Pancreas (tissue), 10 donors: Measurements from ENCODE around the gene SLC23A3. TPM values are rescaled to one million over a fixed set of nuclear protein-coding genes. Genes with fewer than 3 reads are reported as not detected.

ENCODE experiments used
- ATAC-seq, 4 donors: fragments of 200-7000 bp; cut with Tn5 transposase; one replicate each; pipeline versions ENCODE4 v1.8.0 to v1.9.1; 2020; ENCODE audit warnings: mild to moderate bottlenecking in 4 of 4, moderate library complexity in 4 of 4
- DNase-seq, 6 donors: peaks; one replicate each; pipeline ENCODE4 v3.0.0-alpha.2; 2020
- FAIRE-seq: peaks from 2 replicates; lab custom pipeline; 2012; peaks lifted over from hg19 to GRCh38; lab: Jason Lieb, UNC
- H3K27ac ChIP-seq, 4 donors: fragments of 200-600 bp; sonication (generic); 1 replicate in 3 of 4; 2 replicates in 1 of 4; pipeline versions ENCODE4 v1.5.0 to v1.8.0; 2020
- H3K27me3 ChIP-seq, 4 donors: fragments of 200-600 bp; one replicate each; pipeline ENCODE4 v1.8.0; 2021
- H3K36me3 ChIP-seq, 3 donors: fragments of 200-600 bp; sonication (generic) in 1 of 3; one replicate each; pipeline versions ENCODE4 v1.5.0 to v1.8.0; 2020 to 2021
- H3K4me1 ChIP-seq, 3 donors: fragments of 200-600 bp; one replicate each; pipeline ENCODE4 v1.8.0; 2021
- H3K4me3 ChIP-seq, 4 donors: fragments of 200-600 bp; sonication (generic) in 2 of 4; one replicate each; pipeline versions ENCODE4 v1.5.0 to v1.8.0; 2020 to 2021
- H3K9me3 ChIP-seq, 4 donors: fragments of 200-600 bp; one replicate each; pipeline ENCODE4 v1.8.0; 2021
- WGBS, 2 donors: extraction: QIAGEN DNeasy Blood & Tissue Kit; methylation state at CpG; one replicate each; pipeline ENCODE4 v1.1.7; 2013; 5-methylcytosine and 5-hydroxymethylcytosine counted together
- intact Hi-C, 3 donors: fragments of 100-400 bp; cut with DNase I; formaldehyde crosslinking; loops; one replicate each; pipeline versions ENCODE4 v1.11.1 to v1.14.2; 2022
- polyA plus RNA-seq, 2 donors: library from polyadenylated mRNA; stranded (reverse); fragments of 200-250 nt; gene quantifications; one replicate each; pipeline ENCODE4 v1.2.3, GENCODE V29; 2013
- total RNA-seq, 6 donors: library from RNA; stranded (reverse); fragmentation: NEBNext Ultra II Directional in 4 of 6; extraction: Animal tissue kit (Norgen Biotek cat#: 25700) in 4 of 6; gene quantifications; one replicate each; pipeline versions ENCODE4 v1.2.1 to v1.2.4, GENCODE V29; 2021 to 2023
- TF ChIP-seq, protein P1 (sequence below), 4 donors: fragments of 200-600 bp; sonication (generic) in 3 of 4; IDR thresholded peaks; one replicate each; pipeline versions ENCODE4 v1.5.0 to v1.8.0; 2021; ENCODE audit warnings: antibody characterized with exemption in 4 of 4
- donor health status: healthy with polysubstance abuse.
- donor health status: DM: no; HTN: no; CAD: no; lungs with moderate emphysema.
- donor health status: DM: no; HTN: no; CAD: no.
- donor health status: control.
- donor health status: control.
- donor health status: Bipolar disorder and iron deficiency.
- donor health status: DM: yes; HTN: yes; CAD: no.
- donor health status: DM: no; HTN: no; CAD: no.
- donor health status: DM: no; HTN: no; CAD: no.
- donor health status: DM: yes; HTN: yes; CAD: no.

Gene SLC23A3
- total and polyA plus RNA-seq, 8 donors: 0.16 to 3.0 (median 0.92) TPM

DNA sequence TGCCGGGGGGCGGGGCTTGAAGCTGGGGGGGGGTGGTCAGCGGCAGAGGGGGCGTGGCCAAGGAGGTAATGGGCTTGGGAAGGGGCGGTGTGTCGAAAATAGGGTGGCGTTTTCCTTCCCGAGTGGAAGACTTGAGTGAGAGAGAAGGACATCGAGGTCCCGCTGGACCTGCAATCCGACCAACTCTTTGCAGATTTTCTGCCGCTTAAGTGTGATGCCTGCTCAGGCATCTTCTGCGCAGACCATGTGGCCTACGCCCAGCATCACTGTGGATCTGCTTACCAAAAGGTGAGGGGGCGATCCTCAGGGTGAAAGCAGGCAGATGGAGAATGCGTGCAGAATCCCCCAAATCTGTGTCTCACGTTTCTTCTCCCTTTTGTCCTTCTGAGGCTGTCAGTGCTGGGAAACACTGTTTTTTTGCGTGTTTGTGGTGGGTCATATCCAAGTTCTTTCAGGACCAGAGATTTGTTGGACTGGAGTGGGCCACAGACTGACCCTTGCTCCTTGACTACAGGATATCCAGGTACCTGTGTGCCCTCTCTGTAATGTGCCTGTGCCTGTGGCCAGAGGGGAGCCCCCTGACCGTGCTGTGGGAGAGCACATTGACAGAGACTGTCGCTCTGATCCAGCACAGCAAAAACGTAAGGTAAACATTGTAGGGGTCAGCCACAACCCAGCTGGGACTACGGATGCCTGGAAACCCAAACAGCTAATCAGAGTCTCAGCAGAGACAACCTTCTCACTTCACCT, 37.5 kb upstream of the SLC23A3 start:
- Histone ChIP-seq H3K4me1 (peaks cover 0 to 11% (median 5%) of the 10 kb centered on the region in 3 donors), H3K4me3 (peak overlapping the region; percentile 42 to 73 (median 70)), H3K27ac (peak overlapping the region; percentile 86 to 95 (median 90)), H3K27me3 (no peaks in the 10 kb centered on the region), H3K36me3 (no peaks in the 10 kb centered on the region), H3K9me3 (no peaks in the 10 kb centered on the region)
- peak in 2 of 6 donors; percentile 21 to 44 for DNase-seq
- FAIRE-seq: no peak
- TF ChIP-seq, protein P1, sequence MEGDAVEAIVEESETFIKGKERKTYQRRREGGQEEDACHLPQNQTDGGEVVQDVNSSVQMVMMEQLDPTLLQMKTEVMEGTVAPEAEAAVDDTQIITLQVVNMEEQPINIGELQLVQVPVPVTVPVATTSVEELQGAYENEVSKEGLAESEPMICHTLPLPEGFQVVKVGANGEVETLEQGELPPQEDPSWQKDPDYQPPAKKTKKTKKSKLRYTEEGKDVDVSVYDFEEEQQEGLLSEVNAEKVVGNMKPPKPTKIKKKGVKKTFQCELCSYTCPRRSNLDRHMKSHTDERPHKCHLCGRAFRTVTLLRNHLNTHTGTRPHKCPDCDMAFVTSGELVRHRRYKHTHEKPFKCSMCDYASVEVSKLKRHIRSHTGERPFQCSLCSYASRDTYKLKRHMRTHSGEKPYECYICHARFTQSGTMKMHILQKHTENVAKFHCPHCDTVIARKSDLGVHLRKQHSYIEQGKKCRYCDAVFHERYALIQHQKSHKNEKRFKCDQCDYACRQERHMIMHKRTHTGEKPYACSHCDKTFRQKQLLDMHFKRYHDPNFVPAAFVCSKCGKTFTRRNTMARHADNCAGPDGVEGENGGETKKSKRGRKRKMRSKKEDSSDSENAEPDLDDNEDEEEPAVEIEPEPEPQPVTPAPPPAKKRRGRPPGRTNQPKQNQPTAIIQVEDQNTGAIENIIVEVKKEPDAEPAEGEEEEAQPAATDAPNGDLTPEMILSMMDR (IDR thresholded peaks at IDR 0.05): no peak
- WGBS, 2 donors: 15 to 19% methylated on average over 22 of the region's 22 CpGs
- intact Hi-C loops: no loop called here
- ATAC-seq: no peak

DNA sequence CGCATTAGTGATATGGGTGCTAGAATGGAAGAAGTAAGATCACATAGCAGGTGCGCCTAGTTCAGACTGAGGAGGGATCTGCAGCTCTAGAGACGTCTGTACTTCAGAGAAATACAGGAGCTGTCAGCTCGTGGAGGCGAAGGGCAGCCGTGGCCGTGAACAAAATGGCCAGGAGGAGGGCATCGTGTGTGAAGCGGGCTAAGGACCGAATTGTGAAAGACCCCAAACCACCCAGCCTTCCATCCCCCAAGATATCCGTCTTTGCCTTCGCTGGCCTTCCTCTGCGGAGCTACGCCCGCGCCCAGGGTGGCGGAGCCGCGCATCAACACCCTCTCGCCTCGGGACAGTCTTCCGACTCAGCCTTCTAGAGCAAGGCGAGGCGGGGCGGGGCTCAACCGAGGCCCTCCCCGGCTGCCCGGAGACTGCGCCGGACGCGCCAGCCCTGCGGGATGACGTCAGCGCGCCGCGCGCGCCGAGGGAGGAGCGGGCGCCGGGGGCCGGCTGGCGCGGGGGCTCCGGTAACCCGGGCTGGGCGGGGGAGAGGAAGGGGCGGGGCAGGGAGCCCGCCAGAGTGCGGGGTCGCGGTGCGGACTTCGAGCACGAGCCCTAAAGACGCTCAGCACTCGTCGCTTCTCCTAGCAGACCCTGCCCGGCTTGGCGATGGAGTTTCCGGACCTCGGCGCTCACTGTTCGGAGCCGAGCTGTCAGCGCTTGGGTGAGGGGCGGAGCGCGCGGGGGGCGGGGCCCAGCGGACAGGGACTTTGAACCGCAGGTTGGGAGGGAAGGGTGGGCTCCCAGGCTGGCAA, 36.7 kb upstream of the SLC23A3 start, which contains the start of gene ZFAND2B:
Gene ZFAND2B (plus strand): TSS at position 455 of the 806 bp plus-strand sequence. CDS start 206 bp downstream, at position 661.
- H3K4me3 ChIP-seq: peak within 1 kb of the TSS; percentile 42 to 73 (median 70)
- no peak for FAIRE-seq
- H3K9me3 ChIP-seq: no peaks in the 10 kb centered on the region
- no peaks in the 10 kb centered on the region for H3K36me3 ChIP-seq
- H3K27ac ChIP-seq: peak within 1 kb of the TSS; percentile 86 to 95 (median 90)
- 1% methylated on average over 64 to 76 of the region's 76 CpGs for WGBS, 2 donors
- H3K4me1 ChIP-seq: peaks cover 0 to 11% (median 5%) of the 10 kb centered on the region in 3 donors
- peak; percentile 94 to 98 (median 97) for ATAC-seq
- intact Hi-C loops: no loop called here
- no peaks in the 10 kb centered on the region for H3K27me3 ChIP-seq
- TF ChIP-seq, protein P1 (IDR thresholded peaks at IDR 0.05): no peak
- peak; percentile 93 to 99 (median 96) for DNase-seq

DNA sequence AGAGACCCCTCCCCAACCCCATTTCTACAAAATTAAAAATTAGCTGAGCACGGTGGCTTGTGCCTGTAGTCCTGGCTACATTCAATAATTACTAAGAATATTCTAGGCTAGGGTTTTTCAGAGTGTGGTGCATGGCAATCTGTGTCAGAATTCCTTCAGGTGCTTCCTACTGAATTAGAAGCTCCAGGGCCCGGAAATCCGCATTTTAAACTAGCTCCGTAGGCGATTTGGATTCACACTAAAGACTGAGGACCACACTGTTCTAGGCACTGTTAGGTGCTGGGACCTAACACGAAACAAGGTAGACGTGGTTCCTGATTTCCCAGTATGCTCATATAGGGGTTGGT, 36.1 kb upstream of the SLC23A3 start:
- Histone ChIP-seq H3K4me1 (peaks cover 0 to 11% (median 5%) of the 10 kb centered on the region in 3 donors), H3K27ac (peak overlapping the region; percentile 86 to 95 (median 90)), H3K4me3 (peak overlapping the region; percentile 42 to 73 (median 70)), H3K36me3 (no peaks in the 10 kb centered on the region), H3K9me3 (no peaks in the 10 kb centered on the region), H3K27me3 (no peaks in the 10 kb centered on the region)
- ATAC-seq (no peak), DNase-seq (peak in 1 of 6 donors; percentile 13), FAIRE-seq (no peak)
- 6 to 7% methylated on average over 7 of the region's 7 CpGs for WGBS, 2 donors
- intact Hi-C loops: no loop called here
- TF ChIP-seq, protein P1 (IDR thresholded peaks at IDR 0.05): no peak

DNA sequence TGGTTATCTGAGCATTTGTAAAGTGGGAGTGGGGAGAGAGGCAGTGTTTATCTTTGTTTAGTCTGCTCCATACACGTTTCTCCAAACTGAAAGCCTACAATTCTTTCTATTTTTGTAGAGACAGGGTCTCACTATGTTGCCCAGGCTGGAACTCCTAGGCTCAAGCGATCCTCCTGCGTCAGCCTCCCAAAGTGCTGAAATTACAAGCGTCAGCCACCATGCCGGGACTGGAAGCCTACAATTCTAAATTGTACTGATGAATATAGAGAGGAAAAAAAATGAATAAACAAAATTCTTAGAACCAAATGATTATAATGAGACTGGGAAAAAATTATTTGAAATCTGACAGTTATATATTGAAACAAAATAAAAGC, 35.3 kb upstream of the SLC23A3 start:
- no peak overlapping the region for H3K27ac ChIP-seq
- ATAC-seq (no peak), FAIRE-seq (no peak), DNase-seq (peak in 1 of 6 donors; percentile 8)
- TF ChIP-seq, protein P1 (IDR thresholded peaks at IDR 0.05): no peak
- WGBS, 2 donors: 80 to 85% methylated on average over 5 of the region's 5 CpGs
- no peaks in the 10 kb centered on the region for H3K36me3 ChIP-seq
- no peaks in the 10 kb centered on the region for H3K27me3 ChIP-seq
- H3K4me3 ChIP-seq: no peak overlapping the region
- intact Hi-C loops: no loop called here
- H3K4me1 ChIP-seq: peaks cover 0 to 11% (median 5%) of the 10 kb centered on the region in 3 donors
- H3K9me3 ChIP-seq: no peaks in the 10 kb centered on the region
